ENCODE results near the gene SLC6A3.

SLC6A3 gene

DNA sequence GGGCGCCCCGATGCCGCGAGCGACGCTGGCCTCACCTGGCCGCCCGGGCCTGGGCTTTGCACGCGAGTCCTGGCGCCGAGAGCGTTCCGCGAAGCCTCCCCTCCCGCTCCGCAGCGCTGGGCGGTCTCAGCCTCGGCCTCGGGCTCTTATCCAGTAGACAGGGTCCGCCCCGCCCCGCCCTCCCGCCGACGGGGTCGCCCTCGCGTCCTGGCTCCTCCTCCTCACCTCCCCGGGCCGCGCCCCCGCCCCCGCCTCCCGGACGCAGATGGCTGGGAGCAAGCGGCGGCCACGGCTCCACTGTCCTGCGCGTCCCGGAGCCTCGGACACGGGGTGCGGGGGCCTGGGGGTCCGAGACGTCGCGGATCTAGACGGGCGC, at the start of gene SLC6A3:
SLC6A3 (minus strand) TSS at position 128 of the 376 bp plus-strand sequence. CDS start 2,243 bp downstream, outside the sequence.
- no peak for DNase-seq (ENCODE audit: low read depth in 2 of 2)

DNA sequence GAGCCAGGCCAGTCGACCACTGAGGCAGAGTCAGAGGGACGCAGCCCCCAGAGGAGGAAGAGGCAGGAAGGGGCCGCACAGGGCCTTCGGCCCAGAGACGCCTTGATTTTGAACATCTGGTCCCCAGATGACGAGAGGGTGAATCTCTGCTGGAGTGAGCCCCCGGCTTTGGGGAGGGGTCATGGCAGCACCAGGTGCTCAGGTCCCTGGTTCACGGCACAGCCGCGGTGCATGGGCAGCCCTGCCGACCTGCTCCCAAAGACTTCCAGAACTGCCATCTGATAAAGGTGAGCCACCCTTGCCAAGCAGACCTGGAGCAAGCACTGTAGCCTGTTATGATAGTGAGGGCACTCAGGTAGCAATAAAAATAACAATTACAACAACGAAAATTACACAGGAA, 48.7 kb upstream of the SLC6A3 start:
- no peak for DNase-seq (ENCODE audit: low read depth in 2 of 2)

DNA sequence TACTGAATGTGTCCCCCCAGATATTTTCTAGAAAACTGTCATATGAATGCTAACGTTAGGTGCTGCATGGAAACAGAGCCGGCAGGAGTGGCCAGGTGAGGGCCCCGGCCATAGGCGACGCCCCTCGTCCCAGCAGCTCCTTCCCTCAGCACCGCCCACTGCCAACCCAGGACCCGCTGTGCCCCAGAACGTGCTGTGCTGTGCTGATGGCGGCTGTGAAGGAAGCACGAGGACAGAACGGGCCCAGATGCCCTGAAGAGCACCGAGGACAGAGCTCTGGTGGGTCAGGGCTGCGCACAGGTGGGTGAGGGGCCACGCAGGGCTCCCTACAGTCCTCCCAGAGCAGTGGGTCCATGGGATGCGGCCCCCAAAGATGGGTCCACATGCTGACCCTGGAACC, 48.2 kb upstream of the SLC6A3 start:
- DNase-seq (ENCODE audit: low read depth in 2 of 2) = no peak

DNA sequence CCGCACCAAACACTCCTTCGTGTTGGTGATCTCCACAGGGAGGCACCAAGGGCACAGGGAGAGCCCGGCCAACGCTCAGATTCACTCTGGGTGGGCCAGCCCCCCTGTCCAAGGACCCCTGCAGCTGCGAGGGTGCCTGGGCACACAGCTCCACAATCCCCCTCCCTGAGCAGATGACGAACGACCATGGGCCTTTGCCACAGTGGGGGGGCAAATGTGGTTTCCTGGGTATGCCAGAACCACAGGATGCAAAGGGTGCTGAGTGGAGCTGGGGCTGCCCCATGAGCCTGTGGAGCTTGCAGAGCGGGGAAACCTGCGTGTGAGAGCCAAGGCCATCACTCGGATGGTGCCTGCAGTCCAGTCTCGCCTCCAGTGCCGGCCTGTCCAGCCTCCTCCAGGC, 47.5 kb upstream of the SLC6A3 start:
- DNase-seq (ENCODE audit: low read depth in 2 of 2) = no peak

DNA sequence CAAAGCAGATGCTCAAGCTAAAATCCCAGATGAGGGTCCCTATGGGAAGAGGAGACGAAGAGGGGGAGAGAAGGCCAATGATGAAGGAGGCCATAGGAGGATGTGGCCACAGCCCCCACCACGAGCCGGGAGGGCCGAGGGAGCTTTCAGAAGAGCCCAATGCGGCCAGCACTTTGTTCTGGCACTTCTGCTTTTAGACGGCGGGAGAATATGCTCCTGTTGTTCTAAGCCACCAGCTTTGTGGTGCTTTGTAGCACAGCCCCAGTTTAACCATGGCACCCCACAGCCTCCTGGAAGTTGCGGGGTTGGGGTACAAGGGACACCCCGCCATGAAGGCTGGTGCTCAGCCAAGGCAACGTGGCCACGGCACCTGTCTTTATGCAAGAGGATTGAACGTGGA, 45.1 kb upstream of the SLC6A3 start:
- DNase-seq (ENCODE audit: low read depth in 2 of 2) = no peak

DNA sequence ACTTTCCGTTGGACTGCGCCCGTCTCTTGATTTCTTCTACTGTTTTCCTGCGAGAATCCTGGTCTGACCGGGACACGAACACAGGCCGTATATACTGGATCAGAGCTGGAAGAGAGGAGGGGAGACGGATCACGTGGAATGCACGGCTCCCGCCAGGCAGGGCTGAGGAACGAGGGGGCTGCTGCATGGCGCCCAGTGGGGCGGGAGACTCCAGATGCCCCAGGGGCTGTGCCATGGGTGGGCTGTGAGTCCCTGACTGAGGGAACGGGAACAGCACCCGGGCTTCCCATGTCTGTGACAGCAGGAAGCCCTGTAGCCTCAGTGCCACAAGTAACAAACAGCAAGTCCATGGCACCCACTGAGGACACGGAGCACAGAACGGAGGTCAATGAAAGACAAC, 44.5 kb upstream of the SLC6A3 start:
- no peak for DNase-seq (ENCODE audit: low read depth in 2 of 2)

DNA sequence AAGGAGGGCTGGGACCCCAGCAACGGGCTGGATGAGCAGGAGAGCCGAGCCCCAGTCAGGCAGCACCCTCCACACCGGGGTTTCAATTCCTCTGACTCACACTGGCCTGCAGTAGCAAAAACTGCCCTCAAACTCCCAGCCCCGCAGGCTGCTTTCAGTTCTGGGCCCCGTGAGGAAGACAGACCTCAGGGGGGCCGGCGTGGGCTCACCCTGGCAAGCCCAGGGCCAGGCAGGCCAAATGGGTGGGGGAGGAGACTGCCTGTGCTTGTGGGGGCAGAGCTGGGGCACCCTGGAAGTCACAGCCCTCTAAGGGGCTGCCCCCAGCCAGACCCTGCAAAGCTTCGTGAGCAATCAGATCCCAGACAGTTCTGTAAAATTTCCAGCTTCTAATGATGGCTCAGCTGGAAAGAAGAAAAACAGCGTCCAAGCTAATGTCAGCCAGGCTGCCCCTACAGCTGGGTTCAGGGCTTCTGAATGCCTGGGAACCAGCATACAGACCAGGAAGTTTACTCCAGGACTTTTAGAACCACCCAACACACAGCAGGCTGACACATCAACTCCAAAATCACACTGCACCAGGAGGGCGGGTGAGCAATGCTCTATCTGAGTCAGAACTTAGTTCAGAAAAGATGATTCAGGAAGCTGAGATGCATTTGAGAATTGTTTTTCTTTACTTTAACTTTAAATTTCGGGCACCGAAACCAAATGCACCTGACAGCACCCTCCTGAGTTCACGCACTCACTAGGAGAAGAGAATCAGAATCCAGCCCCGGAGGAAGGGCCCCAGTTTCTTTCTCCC, 43.8 kb upstream of the SLC6A3 start:
- DNase-seq (ENCODE audit: low read depth in 2 of 2) = peak; percentile 2 to 4

DNA sequence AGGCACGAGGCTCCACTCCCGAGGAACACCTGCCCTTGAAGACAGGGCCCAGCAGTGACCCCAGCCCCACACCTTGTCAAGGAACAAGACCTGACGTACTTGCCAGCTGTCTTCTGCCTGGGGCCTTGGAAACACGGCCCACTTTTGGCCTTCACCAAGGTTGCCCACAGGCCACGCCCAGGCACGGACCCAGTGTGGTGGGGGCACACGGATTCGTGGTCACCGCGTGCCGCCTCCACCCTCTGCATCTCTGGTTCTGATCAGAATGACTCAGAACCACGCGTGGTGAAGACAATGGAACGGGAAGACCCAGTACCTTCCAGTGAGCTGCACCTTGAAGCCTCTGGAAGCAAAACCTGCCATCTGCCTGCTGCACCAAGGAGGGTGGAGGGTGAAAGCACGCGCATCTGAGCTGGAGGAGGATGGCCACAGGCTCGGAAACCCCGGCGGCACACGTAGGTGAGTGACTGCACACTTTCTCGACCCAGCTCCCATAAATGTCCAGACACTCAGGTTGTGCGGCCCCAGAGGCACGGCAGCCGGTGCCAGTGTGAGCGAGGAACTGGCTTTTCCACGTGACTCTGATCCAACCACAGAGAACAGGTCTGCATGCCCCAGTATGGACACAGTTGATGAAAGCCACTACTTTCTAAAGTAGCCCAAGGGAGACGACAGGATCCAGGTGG, 42.0 kb upstream of the SLC6A3 start:
- DNase-seq (ENCODE audit: low read depth in 2 of 2) = no peak

DNA sequence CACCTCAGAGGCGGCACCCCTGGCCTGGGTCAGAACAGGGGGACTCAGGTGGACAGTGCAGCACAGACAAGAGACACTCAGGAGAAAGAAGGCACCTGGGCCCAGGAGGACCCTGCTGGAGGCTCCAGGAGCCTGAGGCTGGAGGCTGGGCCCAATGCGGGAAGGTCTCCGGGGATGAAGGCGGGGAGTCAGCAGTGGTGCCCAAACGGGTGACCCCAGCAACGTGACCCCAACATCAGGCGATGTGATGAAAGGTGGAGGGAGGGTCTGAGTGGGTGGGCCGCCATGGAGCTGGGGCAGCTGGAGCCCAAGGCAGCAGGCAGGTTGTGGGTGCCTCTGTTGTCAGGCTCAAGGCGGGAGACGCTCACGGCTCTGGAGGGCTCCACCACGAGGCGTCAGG, 41.0 kb upstream of the SLC6A3 start:
- no peak for DNase-seq (ENCODE audit: low read depth in 2 of 2)

DNA sequence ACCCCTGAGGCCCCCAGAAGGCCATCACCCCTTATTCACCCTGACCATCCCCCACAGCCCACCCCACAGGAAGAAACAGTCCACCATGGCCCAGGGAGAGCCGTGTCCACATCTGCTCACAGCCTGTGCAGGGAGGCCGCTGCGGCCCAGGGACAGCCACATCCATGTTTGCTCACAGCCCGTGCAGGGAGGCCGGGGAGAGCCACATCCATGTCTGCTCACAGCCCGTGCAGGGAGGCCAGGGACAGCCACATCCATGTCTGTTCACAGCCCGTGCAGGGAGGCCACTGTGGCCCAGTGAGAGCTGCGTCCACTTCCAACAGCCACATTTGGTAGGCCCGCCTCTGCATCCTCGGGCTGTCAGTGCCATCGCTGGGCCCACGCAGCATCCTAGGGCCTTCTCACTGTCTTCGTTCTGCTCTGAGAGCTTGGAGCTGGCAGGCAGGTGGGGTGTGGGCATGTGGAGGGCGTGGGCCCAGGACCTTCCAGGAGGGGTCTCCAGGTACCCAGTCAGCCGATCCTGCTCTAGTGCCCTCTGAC, 40.4 kb upstream of the SLC6A3 start:
- no peak for DNase-seq (ENCODE audit: low read depth in 2 of 2)

DNA sequence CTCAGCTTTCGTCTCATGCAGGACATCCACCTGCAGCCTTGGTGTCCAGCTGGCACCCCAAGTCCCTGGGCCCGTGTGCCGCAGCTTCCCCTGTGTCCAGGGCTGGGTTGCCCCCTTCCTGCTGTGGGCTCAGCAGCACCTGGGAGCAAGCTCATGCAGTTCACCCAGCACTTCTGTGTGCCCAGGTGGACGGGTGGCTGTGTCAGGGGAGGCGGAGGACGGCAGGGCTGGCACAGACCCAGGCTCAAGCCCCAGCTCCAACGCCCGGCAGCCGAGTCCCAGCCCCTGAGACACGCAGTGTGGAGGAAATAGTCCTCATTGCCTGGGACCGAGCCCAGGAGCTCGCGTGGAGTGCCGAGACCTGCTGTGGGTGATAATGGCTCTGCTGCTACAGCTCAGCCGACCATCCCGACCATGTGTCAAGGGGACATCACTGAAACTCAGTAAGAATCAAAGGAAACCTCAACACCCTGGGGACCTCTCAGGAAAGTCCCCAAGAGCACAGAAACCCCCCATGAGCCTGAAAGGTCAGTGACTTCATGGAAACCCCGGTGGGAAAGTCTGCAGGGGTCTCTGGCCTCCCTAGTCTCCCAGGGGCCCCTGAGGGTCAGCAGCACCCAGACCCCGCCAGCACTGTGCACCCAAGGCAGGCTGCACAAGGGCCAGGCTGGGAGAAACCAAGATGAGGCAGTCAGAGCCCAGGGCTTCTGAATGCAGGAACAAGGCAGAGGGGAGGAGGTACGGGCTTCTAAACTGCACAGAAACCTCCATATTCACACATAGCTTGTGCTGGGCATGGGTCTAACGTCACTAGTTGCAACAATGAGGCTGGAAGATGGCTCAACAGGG, 39.7 kb upstream of the SLC6A3 start:
- DNase-seq (ENCODE audit: low read depth in 2 of 2) = no peak

DNA sequence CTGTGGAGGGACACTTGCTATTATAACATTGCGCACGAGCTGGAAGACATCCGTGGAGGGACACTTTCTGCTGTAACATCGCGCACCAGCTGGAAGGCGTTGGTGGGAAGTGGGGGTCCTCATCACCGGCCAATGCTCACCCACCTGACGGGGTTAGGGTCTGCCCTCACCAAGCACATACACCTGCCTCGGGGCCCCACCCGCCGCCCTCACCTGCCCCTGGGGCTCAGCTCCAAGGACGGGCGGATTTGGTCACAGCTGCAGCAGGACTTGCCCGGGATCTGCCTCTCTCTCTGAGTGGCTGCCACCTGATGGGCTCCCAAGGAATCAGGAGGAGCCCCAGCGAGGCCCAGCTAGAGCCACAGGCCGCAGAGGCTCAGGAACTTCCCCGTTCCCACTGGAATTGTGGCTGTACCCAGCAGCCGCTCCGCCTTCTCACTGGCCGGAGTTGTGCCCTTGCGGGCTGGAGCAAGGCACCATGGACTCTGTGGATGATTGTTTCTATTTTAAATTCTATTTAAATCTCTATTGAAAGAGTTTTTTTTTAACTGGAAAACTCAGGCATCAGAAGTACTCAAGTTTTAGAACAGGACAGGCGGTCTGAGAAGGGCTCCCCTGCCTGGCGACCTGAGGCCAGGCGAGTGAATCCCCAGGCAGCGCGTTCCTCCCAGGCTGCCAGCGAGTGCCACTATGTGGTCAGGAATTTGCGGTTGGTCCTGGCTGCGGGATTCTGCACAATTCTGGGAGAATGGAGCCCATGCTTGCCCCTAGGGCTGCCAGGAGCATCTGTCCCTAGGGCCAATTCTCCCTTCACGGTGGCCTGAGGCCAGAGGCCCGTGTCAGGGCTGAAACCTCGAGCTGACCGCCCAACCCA, 38.9 kb upstream of the SLC6A3 start:
- no peak for DNase-seq (ENCODE audit: low read depth in 2 of 2)

DNA sequence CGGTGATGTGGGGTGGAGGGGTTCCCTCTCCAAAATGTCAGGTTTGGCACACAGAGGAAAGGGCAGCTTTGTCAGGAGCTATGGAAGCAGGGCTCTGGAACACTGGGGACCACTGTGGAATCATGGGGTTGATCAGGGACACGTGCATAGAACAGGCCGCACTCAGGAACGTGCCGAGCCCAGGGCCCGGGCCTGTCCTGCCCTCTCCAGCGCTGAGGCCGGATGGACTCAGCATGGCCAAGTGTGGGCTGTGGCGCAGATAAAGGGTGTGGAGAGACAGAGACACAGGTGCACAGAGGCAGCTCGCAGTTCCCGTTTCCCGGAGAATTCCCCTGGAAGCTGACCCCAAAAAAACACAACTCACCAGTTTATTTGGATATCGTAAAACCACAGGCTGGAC, 37.8 kb upstream of the SLC6A3 start:
- DNase-seq (ENCODE audit: low read depth in 2 of 2) = no peak

DNA sequence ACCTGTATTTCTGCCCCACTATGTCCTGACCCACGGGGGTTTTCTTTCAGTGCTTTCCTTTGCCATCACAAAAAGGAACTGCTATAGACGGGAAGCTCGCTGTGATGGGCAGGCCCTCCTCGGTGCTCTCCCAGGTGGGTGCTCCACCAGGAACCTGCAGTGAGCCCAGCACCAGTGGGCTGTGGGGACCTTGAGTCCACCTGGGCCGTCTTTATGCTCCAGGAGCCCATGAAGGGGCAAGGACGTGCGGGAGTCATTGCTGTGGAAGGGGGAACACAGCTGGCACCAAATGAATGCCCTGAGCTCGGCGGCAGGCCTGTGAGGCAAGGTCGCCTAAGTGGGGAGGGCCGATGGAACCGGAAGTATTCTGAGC, 36.7 kb upstream of the SLC6A3 start:
- no peak for DNase-seq (ENCODE audit: low read depth in 2 of 2)

DNA sequence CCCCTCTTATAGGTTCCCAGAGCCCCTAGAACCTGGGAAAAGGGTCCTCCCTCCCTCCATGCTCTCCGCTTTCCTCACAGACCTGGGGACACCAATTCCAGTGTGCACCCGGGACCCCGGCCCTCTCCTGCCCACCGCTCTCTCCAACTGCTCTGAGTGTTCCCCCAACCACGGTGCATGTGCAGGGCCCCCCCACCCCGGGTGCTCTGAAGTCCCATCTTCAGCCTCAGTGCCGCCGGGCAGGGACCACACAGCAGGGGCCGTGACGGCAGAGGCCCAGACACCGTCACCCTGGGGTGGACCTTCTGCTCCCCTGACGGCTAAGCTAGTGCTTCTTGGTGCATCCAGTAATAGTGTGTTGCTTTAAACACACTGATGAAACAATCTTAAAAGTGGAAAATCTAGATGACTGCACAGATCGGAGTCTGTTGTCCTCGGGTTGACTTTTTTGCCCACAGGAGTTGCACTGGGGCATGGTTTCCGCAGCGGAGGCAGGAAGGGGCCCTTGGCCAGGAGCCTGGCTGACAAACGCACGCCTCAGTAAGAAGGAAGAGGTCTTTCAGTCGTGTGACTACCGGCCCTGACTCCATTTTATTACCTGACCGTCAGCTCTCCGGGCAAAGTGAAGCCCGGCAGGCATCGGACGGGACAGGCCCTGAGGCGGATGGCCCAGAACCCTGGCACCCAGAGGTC, 36.2 kb upstream of the SLC6A3 start:
- no peak for DNase-seq (ENCODE audit: low read depth in 2 of 2)

DNA sequence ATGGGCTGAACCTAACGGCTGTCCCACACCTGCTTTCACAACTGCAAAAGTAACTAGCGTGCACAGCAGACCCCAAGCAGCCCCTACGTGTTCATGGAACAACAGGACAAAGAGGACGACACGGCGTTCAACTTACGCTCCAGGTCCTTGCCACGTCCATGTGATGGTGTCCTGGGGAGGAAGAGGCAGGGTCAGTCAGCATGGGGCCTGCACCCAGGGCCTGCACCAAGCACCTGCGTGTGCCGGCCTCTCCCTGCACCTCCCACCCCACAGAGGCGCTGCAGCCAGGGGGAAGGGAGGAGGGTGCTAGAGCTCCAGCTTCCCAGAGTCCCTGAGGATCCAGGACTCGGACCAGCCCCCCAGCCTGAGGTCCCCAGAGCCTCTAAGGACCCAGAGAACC, 35.6 kb upstream of the SLC6A3 start:
- DNase-seq (ENCODE audit: low read depth in 2 of 2) = no peak

DNA sequence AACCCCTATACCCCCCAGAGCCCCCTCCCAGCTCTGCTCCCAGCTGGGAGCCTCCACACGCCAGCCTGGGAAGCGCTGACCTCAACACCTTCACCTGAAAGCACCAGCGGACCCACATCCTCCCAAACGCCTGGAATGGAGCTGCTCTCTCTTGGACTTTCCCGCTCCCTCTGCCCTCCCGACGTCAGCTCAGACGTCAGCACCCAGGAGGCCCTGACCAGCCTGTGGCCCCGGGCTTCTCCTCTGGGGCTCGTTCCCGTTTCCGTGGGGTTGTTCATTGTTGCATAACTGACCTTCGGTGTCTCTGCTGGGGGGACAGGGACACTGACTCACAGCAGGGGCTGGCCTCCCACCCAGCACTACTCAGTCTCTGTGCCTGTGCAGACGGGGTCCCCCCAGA, 35.0 kb upstream of the SLC6A3 start:
- no peak for DNase-seq (ENCODE audit: low read depth in 2 of 2)

DNA sequence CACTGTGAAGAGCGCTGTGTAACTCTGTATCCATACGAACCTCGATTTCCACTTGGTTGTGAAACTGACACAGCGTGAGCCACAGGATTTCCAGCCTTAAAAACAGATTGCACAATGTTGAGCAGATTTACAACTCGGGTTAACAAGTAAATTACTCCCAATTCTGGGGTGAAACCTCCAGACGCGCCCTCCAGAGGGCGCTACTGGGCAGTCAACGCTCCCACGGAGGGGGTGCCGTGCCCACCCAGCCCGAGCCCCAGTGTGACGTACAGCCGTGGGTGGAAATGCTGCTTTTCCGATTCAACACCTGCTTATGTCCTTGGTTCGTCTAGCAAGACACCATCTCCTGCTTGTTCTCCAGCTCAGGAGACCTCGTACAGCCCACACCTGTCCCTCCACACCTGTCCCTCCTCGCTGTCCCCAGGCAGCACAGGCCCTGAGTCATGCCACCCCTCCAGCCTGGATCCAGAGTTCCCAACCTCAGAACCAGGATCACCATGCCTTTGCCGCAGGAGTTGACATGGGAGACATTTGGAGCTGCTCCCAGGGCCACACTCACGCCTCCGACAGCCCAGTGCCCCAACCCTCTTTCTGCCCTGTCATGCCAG, 34.4 kb upstream of the SLC6A3 start:
- DNase-seq (ENCODE audit: low read depth in 2 of 2) = peak; percentile 4 to 8

DNA sequence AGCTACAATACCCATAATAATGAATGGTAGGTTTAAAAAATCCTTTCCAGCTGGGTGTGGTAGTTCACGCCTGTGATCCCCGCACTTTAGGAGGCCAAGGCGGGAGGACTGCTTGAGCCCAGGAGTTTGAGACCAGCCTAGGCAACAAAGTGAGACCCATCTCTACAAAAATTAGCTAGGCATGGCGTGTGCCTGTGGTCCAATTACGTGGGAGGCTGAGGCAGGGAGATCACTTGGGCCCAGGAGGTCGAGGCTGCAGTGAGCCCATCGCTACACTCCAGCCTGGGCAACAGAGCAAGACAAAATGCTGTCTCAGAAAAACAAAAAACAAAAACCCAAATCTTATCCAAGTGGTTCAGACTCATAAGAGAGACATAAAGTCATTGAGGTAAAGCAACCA, 33.8 kb upstream of the SLC6A3 start:
- no peak for DNase-seq (ENCODE audit: low read depth in 2 of 2)

DNA sequence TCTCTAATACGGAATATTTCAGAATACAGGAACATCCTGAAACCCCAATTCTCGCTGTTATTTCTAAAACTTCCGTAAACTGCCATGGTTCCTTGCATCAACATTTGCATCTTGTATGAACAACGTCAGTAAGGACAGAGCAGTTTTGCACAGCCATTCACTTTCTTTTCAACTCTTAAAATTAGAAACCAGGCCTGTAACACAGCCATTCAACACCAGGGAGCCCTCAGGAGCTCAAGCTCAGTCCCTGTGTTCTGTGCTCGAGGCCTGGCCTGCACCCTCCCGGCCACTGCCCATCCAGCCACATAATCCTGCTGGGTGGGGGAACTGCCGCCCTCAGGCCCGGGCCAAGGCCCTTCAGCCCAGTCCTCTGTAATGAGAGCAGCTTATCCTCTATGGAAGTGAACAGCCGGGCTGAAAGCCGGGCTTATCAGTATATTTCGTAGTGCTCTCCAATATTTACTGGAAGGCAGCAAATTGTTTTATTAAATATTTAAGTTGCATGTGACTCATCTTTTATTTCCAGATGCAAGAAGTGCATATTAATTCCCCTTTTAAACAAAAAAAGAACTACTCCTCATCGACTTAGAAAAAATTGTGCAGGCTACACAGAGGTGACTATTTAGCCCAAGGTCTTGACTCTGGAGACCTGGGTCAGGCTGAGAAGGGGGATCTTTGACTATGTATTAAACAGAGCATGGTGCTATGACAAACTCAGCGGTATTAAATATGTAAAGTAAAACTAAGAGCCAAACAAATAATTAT, 33.2 kb upstream of the SLC6A3 start:
- DNase-seq (ENCODE audit: low read depth in 2 of 2) = no peak

Measured in fibroblast of skin of left biceps (primary cell).